ENCODE data around the gene CHST12. TPM values are rescaled to one million over a fixed set of nuclear protein-coding genes. Genes with fewer than 3 reads are reported as not detected.

CHST12 gene
- total RNA-seq, 2 experiments from 2014 or later = 3.9 to 43.4 TPM

- no peaks in the 10 kb centered on the region for H4K20me1 ChIP-seq (ENCODE audit: insufficient read depth, low read length)
- no peak overlapping the region for H3K27ac ChIP-seq (ENCODE audit: low read depth, low read length, poor library complexity, severe bottlenecking)
- intact Hi-C loops (cut with micrococcal nuclease; ENCODE audit: unreplicated experiment) = no loop called here
- DNase-seq (ENCODE audit: low spot score) = no peak
- ChIA-PET POLR2A (no interaction called here), CTCF (ENCODE audit: unreplicated experiment) (no interaction called here)
- peaks cover 6% of the 10 kb centered on the region; the same call in 1 of the 2 replicates for H3K36me3 ChIP-seq (ENCODE audit: insufficient read depth, low read length)
- no peak overlapping the region for H2AFZ ChIP-seq (ENCODE audit: low read length)
- H3K9me2 ChIP-seq (ENCODE audit: insufficient read depth, low read length) = no peaks in the 10 kb centered on the region
- H3K4me2 ChIP-seq (ENCODE audit: low read length) = no peak overlapping the region
- no peaks in the 10 kb centered on the region for H3K9me3 ChIP-seq (ENCODE audit: low read length)
- TF ChIP-seq, protein P1, sequence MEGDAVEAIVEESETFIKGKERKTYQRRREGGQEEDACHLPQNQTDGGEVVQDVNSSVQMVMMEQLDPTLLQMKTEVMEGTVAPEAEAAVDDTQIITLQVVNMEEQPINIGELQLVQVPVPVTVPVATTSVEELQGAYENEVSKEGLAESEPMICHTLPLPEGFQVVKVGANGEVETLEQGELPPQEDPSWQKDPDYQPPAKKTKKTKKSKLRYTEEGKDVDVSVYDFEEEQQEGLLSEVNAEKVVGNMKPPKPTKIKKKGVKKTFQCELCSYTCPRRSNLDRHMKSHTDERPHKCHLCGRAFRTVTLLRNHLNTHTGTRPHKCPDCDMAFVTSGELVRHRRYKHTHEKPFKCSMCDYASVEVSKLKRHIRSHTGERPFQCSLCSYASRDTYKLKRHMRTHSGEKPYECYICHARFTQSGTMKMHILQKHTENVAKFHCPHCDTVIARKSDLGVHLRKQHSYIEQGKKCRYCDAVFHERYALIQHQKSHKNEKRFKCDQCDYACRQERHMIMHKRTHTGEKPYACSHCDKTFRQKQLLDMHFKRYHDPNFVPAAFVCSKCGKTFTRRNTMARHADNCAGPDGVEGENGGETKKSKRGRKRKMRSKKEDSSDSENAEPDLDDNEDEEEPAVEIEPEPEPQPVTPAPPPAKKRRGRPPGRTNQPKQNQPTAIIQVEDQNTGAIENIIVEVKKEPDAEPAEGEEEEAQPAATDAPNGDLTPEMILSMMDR (conservative IDR thresholded peaks at IDR 0.05; ENCODE audit: low read length) = no peak
- TF ChIP-seq EZH2phosphoT487 (IDR thresholded peaks at IDR 0.05; ENCODE audit: borderline replicate concordance, low read depth, low read length) = no peak
- no peaks in the 10 kb centered on the region for H3K4me1 ChIP-seq (ENCODE audit: insufficient read depth, low read length, poor library complexity, severe bottlenecking)
- H3K79me2 ChIP-seq (ENCODE audit: insufficient read depth, low read depth, low read length) = no peaks in the 10 kb centered on the region
- H3K4me3 ChIP-seq (ENCODE audit: low read depth, low read length, poor library complexity, severe bottlenecking) = no peak overlapping the region
- BruUV-seq (replicated peaks) = no TSS peak
Measured at GRCh38 chr7:2432910-2433712, 29.7 kb downstream of the CHST12 start.

DNA sequence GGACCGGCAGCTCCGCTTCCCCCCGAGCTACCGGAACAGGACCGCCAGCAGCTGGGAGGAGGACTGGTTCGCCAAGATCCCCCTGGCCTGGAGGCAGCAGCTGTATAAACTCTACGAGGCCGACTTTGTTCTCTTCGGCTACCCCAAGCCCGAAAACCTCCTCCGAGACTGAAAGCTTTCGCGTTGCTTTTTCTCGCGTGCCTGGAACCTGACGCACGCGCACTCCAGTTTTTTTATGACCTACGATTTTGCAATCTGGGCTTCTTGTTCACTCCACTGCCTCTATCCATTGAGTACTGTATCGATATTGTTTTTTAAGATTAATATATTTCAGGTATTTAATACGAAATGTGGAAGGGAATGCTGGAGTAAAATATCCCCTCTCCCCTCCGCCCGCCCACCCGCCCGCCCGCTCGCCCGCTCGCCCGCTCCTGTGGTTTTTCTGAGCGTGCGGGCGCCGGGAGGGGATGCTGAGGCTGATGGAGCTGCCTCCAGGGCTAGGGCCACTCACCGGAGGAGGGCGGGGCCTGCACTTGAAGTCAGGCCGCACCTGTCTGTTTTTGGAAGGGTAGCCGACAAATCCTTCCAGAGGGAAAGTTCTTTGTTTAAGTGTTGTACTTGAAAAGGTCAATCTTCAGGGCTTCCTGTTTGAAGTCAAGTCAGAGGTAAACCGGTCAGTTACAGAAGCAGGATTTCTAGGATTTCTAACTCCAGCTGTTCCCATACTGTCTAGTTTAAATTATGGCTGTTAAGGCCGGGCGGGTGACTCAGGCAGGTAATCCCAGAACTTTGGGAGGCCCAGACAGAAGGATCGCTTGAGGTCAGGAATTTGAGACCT is 30.5 kb downstream of the CHST12 start:
- Histone ChIP-seq H2AFZ (ENCODE audit: low read length) (no peak overlapping the region), H3K9me3 (ENCODE audit: low read length) (no peaks in the 10 kb centered on the region), H3K27ac (ENCODE audit: low read depth, low read length, poor library complexity, severe bottlenecking) (no peak overlapping the region), H3K4me3 (ENCODE audit: low read depth, low read length, poor library complexity, severe bottlenecking) (no peak overlapping the region), H3K9me2 (ENCODE audit: insufficient read depth, low read length) (no peaks in the 10 kb centered on the region), H3K4me1 (ENCODE audit: insufficient read depth, low read length, poor library complexity, severe bottlenecking) (no peaks in the 10 kb centered on the region), H3K79me2 (ENCODE audit: insufficient read depth, low read depth, low read length) (no peaks in the 10 kb centered on the region), H3K4me2 (ENCODE audit: low read length) (no peak overlapping the region), H3K36me3 (ENCODE audit: insufficient read depth, low read length) (peaks cover 6% of the 10 kb centered on the region; the same call in 1 of the 2 replicates), H4K20me1 (ENCODE audit: insufficient read depth, low read length) (no peaks in the 10 kb centered on the region)
- CTCF ChIA-PET (ENCODE audit: unreplicated experiment) = no interaction called here
- POLR2A ChIA-PET = no interaction called here
- DNase-seq (ENCODE audit: low spot score) = no peak
- intact Hi-C loops (cut with micrococcal nuclease; ENCODE audit: unreplicated experiment) = no loop called here
- TF ChIP-seq, protein P1 (conservative IDR thresholded peaks at IDR 0.05; ENCODE audit: low read length) = no peak
- TF ChIP-seq EZH2phosphoT487 (IDR thresholded peaks at IDR 0.05; ENCODE audit: borderline replicate concordance, low read depth, low read length) = no peak
- no TSS peak for BruUV-seq (replicated peaks)
